Right lobe of liver (tissue), 6 donors: ENCODE data around the gene HPGD. TPM values are rescaled to one million over a fixed set of nuclear protein-coding genes. Genes with fewer than 3 reads are reported as not detected.

Experiments
- ATAC-seq, 4 donors: fragments of 200-7000 bp; cut with Tn5 transposase; one replicate each; pipeline ENCODE4 v1.9.1; 2020; ENCODE audit warnings: mild to moderate bottlenecking in 4 of 4, moderate library complexity in 4 of 4
- DNase-seq, 3 donors: peaks; one replicate each; pipeline ENCODE4 v3.0.0-alpha.2; 2020
- H3K27ac ChIP-seq, 3 donors: fragments of 200-600 bp; one replicate each; pipeline ENCODE4 v1.8.0; 2022
- H3K27me3 ChIP-seq, 2 donors: fragments of 200-600 bp; one replicate each; pipeline ENCODE4 v1.8.0; 2022
- H3K36me3 ChIP-seq, 4 donors: fragments of 200-600 bp; sonication (generic) in 1 of 4; one replicate each; pipeline versions ENCODE4 v1.5.1 to v1.8.0; 2017 to 2022; ENCODE audit warnings: control low read depth in 1 of 4
- H3K4me1 ChIP-seq, 4 donors: fragments of 200-600 bp; sonication (generic) in 1 of 4; one replicate each; pipeline versions ENCODE4 v1.5.1 to v1.8.0; 2017 to 2022; ENCODE audit warnings: control low read depth in 1 of 4
- H3K4me3 ChIP-seq, 3 donors: fragments of 200-600 bp; one replicate each; pipeline ENCODE4 v1.8.0; 2022
- H3K9me3 ChIP-seq, 4 donors: fragments of 200-600 bp; sonication (generic) in 1 of 4; one replicate each; pipeline versions ENCODE4 v1.5.1 to v1.8.0; 2017 to 2022; ENCODE audit warnings: control low read depth in 1 of 4
- CTCF ChIP-seq, 4 donors: fragments of 200-600 bp in 3 of 4; fragments of 450-650 bp in 1 of 4; IDR thresholded peaks; one replicate each; pipeline versions ENCODE4 v1.5.1 to v1.8.0; 2016 to 2022; ENCODE audit warnings: antibody characterized with exemption in 4 of 4, mild to moderate bottlenecking in 2 of 4
- POLR2A ChIP-seq: fragments of 450-650 bp; IDR thresholded peaks from one replicate; pipeline ENCODE4 v1.6.1; 2017; ENCODE audit warnings: antibody characterized with exemption, mild to moderate bottlenecking
- WGBS: methylation state at CpG from one replicate; pipeline ENCODE4 v1.1.6; 2018; ENCODE audit warnings: low coverage, low lambda C conversion rate; ENCODE audit not compliant: insufficient coverage; ENCODE audit errors: missing lambda C conversion rate; 5-methylcytosine and 5-hydroxymethylcytosine counted together
- intact Hi-C, 2 donors: fragments of 100-400 bp; cut with DNase I; formaldehyde crosslinking; loops; one replicate each; pipeline versions ENCODE4 v1.11.2 to v1.14.1; 2022
- total RNA-seq, 6 experiments: library from RNA; depleted of rRNA in 2 of 6; stranded (reverse); fragments of >200 nt in 2 of 6; fragmentation: NEBNext Ultra II Directional in 3 of 6; extraction: Animal tissue kit (Norgen Biotek cat#: 25700) in 3 of 6; gene quantifications; one replicate each; pipeline versions ENCODE4 v1.1.0 to v1.2.4, GENCODE V29; 2016 to 2023
- donor health status: DM: no; HTN: yes; CAD: no.
- donor health status: DM: no; HTN: no; CAD: no.
- donor health status: DM: no; HTN: no; CAD: no.
- donor health status: DM: no; HTN: yes; CAD: no.
- donor health status: DM: no; HTN: yes; CAD: no.

HPGD gene
- total RNA-seq, 6 experiments from 2014 or later: 71.7 to 124 (median 91.0) TPM

GRCh38 chr4:174520660-174521059, 1.6 kb downstream of the HPGD start:
- Histone ChIP-seq H3K4me1 (peaks cover 0 to 15% (median 4%) of the 10 kb centered on the region in 4 donors), H3K27ac (peak overlapping the region; percentile 82 to 95 (median 93)), H3K27me3 (no peaks in the 10 kb centered on the region), H3K36me3 (no peaks in the 10 kb centered on the region), H3K4me3 (peak overlapping the region in 2 of 3 donors; percentile 64 to 72), H3K9me3 (no peaks in the 10 kb centered on the region)
- WGBS: 7% methylated on average over 1 of the region's 1 CpG
- intact Hi-C loops: no loop called here
- DNase-seq (no peak), ATAC-seq (peak in 1 of 4 donors; percentile 3)
- TF ChIP-seq POLR2A (no peak), CTCF (IDR thresholded peaks at IDR 0.05) (no peak)

DNA sequence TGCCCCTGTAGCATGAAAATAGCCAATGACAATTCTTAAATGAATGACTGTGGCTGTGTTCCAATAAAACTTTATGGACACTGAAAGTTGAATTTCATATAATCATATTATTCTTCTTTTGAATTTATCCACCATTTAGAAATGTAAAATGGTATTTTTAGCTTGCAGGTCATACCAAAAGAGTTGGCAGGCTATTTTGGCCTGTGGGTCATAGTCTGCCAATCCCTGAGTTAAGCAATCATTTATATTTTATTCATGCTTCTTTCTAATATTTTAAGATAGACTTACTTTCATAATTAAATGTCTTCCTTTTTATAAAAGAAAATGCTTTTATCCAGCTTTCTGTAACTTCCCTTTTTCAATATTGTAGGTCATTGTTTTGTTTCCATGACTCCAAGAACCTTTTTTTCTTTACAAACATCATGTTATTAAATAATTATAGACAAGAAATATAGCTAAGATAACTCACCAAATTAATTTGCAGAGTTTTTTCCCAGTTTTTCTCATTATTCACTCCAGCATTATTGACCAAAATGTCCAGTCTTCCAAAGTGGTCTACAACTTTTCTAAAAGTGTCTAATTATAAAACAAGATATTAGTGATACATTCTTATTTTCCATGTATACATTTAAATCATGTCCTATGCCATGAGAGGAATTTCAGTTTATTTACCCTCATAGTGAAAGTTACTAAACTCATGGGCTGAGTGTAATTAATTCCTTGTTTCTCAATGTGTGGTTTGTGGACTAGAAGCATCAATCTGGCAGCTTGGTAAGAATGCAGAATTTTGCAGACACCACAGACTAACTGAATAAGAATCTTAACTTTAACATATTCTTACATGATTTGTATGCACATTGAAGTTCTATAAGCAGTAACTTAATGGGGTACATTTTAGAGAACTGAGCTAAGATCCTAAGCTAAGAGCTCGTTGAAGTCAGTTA, 4.5 kb downstream of the HPGD start:
- 29% methylated on average over 1 of the region's 1 CpG for WGBS
- Histone ChIP-seq H3K27ac (peak overlapping the region; percentile 35 to 93 (median 74)), H3K9me3 (no peaks in the 10 kb centered on the region), H3K36me3 (no peaks in the 10 kb centered on the region), H3K27me3 (no peaks in the 10 kb centered on the region), H3K4me1 (peaks cover 0 to 24% (median 4%) of the 10 kb centered on the region in 4 donors), H3K4me3 (no peak overlapping the region)
- intact Hi-C loops: no loop called here
- no peak for TF ChIP-seq POLR2A
- TF ChIP-seq CTCF (IDR thresholded peaks at IDR 0.05): no peak
- ATAC-seq (peak in 1 of 4 donors; percentile 10), DNase-seq (no peak)

DNA sequence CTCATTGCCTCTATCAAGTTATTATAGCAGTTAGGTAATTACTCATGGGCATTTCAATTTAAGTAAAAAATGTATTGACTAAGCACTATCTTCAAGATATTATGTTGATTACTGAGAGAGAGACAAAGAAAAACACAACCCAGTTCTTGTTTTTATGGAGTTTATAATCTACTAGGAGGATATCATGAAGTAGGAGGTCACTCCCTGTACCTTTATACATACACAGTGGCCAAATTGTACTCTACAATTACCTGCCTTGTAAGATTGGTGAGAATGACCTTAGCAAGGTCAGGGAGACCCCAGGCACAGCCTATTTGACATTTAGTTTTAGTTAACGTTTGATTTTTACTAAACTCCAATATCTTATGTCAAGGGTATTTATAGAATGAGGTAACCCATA, 5.5 kb downstream of the HPGD start:
- DNase-seq (no peak), ATAC-seq (no peak)
- peaks cover 0 to 2% (median 0%) of the 10 kb centered on the region in 4 donors for H3K36me3 ChIP-seq
- TF ChIP-seq POLR2A (no peak), CTCF (IDR thresholded peaks at IDR 0.05) (no peak)
- 36% methylated on average over 1 of the region's 1 CpG for WGBS
- H3K4me3 ChIP-seq: no peak overlapping the region
- no peaks in the 10 kb centered on the region for H3K27me3 ChIP-seq
- intact Hi-C loops: no loop called here
- H3K4me1 ChIP-seq: peaks cover 0 to 29% (median 4%) of the 10 kb centered on the region in 4 donors
- H3K27ac ChIP-seq: peak overlapping the region; percentile 29 to 93 (median 74)
- no peaks in the 10 kb centered on the region for H3K9me3 ChIP-seq

- DNase-seq (no peak), ATAC-seq (peak in 1 of 4 donors; percentile 23)
- Histone ChIP-seq H3K27ac (peak overlapping the region in 1 of 3 donors; percentile 29), H3K9me3 (no peaks in the 10 kb centered on the region), H3K27me3 (no peaks in the 10 kb centered on the region), H3K4me3 (no peak overlapping the region), H3K4me1 (peaks cover 0 to 29% (median 4%) of the 10 kb centered on the region in 4 donors), H3K36me3 (peaks cover 0 to 3% (median 0%) of the 10 kb centered on the region in 4 donors)
- intact Hi-C loops: no loop called here
- WGBS: 15% methylated on average over 1 of the region's 1 CpG
- TF ChIP-seq CTCF (IDR thresholded peaks at IDR 0.05): no peak
- TF ChIP-seq POLR2A: no peak
Observed at GRCh38 chr4:174516345-174516744, 5.9 kb downstream of the HPGD start.
